M059J (cell line): Measurements from ENCODE around the gene LGALS16. TPM values are rescaled to one million over a fixed set of nuclear protein-coding genes. Genes with fewer than 3 reads are reported as not detected.
"Not testable (repeated sequence)": the region's sequence is repeated elsewhere in the genome, so short reads cannot be mapped to it uniquely, and the experiment has no call there.

Experiments used
- DNase-seq: peaks from one replicate; pipeline ENCODE4 v3.0.0-alpha.2; 2012; ENCODE audit warnings: low read depth
- total RNA-seq: library from RNA; depleted of rRNA; stranded (reverse); fragments of >200 nt; shearing (Covaris generic); gene quantifications from 2 replicates; pipeline ENCODE4 v1.2.3, GENCODE V29; 2014; rRNA removed

The LGALS16 gene, protein sequence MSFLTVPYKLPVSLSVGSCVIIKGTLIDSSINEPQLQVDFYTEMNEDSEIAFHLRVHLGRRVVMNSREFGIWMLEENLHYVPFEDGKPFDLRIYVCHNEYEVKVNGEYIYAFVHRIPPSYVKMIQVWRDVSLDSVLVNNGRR
- total RNA-seq, result not detected in 2 replicates

DNA sequence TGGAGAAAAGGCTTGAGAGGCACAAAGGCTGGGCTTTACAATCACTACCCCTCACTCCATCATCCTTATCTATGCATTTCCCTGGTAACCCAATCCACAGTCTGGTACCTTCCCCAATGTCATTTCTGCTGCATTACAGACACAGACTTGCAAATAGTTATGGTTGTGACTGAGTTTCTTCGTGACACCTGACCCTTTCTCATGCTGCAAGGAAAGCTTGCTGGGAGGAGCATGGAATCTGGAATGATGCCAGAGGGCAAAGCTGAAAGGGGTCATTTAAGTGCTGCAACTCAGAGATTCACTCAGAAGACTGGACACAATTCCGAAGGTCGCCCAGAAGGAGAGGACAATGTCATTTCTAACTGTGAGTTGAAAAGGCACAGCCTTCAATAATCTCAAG, at the start of gene LGALS16:
LGALS16 (plus strand) TSS at position 301 of the 400 bp plus-strand sequence; CDS start at position 350, 49 bp downstream.
- no peak for DNase-seq

DNA sequence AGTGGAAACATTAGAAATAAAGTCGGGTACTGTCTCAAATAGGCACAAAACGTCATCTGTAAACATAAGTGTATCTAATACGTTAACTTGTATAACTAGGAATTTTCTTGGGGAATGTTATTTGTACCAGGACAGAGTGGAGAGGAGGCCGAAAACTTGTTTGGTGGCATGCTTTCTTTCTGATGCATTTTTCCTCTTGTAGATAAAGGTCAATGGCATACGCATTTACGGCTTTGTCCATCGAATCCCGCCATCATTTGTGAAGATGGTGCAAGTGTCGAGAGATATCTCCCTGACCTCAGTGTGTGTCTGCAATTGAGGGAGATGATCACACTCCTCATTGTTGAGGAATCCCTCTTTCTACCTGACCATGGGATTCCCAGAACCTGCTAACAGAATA, 48.7 kb upstream of the LGALS16 start:
- DNase-seq, result no peak

DNA sequence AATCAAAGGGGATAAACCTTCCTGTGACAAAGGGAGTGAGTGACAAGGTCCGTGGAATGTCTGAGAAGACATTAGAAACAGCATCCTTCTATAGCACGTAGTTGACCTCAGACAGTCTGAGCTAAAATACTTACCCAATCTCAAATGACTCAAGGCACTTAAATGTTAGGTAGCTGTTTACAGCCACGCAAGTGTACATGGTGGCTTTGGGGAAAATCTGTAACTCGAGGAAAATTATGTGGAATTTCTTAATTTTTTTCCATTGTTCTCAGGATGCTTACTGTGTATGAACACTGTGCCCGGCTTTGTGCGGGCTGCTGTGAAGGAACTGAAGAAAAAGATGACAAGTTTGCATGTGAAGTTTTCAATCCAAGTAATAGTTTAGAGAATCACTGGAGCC, 48.2 kb upstream of the LGALS16 start:
- no peak for DNase-seq

DNA sequence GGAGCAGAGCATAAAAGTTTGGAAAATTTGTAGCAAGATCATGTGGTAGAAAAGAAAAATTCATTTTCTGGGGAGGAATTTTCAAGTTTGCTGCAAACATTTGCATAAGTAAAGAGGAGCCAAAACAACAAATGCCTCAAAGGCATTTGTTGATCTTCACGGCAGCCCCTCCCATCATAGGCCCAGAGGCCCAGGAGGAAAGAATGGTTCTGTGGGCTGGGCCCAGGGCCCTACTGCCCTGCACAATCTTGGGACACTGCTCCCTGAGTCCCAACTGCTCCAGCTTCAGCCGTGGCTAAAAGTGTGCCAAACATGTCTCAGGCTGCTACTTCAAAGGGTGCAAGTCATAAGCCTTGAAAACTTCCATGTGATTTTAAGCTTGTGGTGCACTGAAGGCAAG, 42.1 kb upstream of the LGALS16 start:
- DNase-seq, result no peak

DNA sequence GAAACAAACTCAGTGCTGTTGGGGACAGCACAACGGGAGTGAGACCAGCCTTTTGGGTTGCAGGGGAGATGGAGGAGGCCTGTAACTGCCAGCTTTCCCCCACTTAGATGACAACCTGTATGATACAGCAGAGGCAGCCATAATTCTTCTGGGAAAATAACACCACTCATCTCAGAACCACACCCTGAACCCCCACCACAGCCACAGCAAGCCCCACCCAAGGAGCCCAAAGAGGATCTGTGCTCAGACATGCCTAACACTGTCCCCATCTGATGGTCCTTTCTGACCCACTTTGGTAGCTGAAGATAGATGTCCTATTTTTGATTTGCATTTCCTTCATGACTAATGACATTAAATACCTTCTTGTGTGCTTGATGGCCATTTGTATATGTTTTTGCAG, 38.0 kb upstream of the LGALS16 start:
- DNase-seq, result no peak

DNA sequence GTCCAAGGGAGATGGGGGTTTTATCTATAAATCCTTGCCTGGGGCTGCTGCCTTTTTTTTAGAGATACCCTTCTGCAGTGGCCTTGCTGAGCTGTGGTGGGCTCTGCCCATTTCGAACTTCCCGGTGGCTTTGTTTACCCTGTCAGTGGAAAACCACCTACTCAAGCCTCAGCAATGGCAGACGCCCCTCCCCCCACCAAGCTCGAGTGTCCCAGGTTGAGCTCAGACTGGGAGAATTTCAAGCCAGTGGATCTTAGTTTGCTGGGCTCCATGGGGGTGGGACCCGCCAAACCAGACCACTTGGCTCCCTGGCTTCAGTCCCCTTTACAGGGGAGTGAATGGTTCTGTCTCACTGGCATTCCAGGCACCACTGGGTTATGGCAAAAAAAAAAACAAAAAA, 31.8 kb upstream of the LGALS16 start:
- no peak for DNase-seq

DNA sequence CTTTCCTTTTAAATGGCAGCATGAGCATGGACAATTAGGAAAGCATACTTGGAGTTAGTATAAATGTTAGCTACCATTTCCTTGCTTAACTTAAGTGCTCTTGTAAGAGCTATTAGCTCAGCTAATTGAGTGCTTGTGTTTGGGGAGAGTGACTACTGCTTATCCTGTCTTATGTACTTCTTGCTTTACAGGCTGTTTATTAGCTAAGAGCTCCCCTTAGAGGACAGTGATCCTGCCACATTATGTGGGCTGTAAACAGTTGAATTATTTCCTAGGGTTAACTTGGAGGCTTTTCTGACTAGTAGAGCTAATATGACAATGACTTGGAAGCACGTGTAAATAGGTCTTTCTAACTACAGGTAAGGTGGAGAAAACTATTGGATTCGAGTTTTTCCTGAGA, 28.1 kb upstream of the LGALS16 start:
- DNase-seq, result peak; percentile 9

DNA sequence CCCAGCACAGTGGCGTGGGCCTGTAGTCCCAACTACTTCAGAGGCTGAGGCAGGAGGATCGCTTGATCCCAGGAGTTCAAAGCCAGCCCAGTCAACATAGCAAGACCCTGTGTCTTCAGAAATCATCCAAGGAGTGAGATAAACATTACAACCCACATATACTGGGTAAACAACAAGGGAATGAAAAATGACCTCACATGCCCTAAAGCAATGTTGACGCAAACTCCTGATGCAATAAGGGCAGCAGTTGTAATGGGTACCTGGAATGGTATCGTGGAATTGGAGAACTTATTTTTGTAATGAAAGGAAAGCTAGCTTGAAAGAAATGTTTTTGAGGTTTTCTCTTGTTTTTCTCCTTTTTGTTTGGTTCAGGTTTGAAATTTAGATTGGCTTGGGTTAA, 24.5 kb upstream of the LGALS16 start:
- DNase-seq, result peak; percentile 11

DNA sequence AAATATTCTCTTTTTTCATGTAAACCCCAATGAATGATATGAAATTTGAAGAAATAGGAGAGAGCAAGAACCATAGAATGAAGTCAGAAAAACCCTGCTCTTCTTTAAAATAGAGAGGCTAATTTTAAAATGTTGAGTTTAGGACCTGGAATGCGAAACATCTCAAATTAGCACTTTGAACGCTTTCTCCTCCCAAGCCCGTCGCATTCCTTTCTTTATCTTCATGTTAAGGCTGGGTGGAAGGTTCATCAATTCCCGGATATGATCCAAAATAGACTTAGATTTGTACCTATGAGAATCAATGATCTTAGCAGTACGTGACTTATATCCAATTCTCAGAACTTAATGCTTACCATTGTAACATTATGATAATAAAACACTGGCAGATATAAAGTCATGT, 24.1 kb upstream of the LGALS16 start:
- DNase-seq, result no peak

DNA sequence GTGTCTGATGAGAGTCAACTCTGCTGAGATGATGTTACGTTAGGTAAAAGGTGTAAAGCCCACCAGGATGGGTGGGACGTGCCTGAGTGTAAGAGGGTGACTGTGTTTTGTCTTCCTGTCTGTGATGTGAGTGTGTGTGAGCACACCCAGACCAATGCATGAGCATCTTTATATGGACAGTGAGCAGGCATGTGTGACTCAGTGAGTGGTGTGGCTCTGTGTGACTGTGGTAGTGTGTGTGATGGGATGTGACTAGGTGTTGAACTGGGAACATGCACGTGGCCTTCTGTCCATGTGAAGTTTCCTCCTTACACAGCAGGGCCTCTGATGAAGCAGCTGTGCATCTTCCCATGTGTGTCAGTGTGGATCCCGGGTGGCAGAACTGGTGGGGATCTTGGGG, 17.8 kb upstream of the LGALS16 start:
- no peak for DNase-seq

DNA sequence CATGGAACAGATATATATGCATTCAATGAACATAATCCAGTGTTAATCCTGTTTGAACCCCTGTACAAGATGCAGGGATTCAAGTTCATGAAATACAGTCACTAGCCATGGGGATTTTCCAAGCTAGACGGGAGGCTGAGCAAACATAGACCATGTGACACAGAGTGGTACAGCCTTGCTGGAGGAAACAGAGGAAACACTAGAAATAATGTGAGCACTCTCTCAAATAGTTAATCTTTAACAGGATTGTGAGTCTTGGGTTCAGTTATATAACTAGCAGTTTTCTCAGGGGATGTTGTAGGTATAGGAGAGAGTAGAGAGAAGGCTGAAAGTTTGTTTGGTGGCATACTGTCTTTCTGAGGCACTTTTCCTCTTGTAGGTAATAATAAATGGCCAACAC, 13.9 kb upstream of the LGALS16 start:
- no peak for DNase-seq

DNA sequence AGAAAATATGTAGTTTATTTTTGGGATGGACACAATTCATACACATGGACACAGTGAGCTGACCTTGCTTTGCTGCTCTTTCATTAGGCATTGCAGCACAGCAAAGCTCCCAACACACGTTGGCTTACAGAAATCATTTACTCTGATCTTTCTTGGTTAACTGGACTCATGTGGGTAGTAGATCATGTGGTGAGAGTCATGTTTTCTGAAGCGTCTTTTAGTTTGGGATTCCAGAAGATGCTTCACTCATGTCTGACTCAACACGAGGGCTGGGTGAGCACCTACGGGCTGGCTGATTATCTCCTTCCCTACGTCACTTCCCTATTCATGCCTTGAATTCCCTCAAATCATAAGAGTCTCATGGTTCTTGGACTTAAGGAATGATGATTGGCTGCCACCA, 12.1 kb upstream of the LGALS16 start:
- no peak for DNase-seq

DNA sequence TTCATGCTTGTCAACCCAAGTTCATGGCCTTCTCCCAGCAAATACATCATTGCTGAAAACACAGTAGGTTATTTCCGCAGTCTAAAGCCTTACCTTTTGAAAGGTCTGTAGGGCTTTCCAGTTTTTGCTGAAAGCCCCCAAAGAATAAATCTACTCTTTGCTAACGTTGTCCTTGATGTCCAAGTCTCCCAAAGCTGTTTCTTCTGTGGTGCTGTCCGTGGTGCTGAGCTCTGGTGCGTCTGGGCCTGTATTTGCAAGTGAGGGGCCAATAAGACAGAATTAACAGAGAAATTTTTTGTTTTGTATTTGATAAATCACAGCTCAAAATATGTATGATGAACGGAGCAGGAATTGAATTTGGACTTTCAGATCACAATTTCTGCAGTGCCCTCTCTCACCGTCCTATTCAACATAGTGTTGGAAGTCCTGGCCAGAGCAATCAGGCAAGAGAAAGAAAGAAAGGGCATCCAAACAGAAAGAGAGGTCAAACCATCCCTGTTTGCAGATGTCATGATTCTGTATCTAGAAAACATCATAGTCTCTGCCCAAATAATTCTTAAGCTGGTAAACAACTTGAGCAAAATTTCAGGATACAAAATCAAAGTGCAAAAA, 9.8 kb upstream of the LGALS16 start:
- peak; percentile 22 for DNase-seq

DNA sequence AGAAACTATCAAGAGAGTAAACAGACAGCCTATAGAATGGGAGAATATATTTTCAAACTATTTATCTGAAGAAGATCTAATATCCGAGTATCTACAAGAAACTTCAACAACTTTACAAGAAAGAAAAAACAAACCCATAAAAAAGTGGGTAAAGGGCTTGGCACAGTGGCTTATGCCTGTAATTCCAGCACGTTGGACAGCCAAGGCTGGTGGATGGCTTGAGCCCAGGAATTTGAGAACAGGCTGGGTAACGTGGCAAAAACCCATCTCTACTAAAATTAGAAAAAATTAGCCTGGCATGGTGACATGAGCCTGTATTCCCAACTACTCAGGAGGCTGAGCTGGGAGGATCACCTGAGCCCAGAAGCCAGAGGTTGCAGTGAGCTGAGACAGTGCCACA, 7.8 kb upstream of the LGALS16 start:
- DNase-seq, result no peak

DNA sequence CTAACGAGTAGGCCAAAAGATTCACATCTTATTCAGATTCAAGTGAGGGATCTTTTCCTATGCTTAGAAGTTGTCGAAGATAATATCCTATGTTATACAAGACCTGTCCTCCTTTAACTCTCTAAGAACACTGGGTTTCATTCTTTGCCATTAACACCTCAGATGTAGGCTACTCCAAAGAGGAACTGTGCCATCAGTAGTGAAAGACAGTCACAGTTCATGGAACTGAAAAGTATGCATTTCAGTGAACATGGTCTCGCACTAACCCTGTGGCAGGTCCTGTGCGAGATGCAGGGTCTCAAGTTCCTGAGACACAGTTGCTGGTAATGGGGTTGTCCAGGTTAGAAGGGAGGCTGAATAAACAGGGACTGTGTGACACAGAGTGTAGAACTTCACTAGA, 4.1 kb downstream of the LGALS16 start:
- no peak for DNase-seq

DNA sequence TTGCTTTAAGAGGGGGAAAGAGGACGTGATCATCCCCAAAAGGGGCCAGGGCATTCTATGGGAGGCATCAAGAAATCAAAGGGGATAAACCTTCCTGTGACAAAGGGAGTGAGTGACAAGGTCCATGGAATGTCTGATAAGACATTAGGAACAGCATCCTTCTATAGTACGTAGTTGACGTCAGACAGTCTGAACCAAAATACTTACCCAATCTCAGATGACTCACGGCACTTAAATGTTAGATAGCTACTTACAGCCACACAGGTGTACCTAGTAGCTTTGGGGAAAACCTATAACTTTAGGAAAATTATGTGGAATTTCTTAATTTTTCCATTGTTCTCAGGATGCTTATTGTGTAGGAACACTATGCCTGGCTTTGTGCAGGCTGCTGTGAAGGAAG, 4.9 kb downstream of the LGALS16 start:
- DNase-seq, result no peak

DNA sequence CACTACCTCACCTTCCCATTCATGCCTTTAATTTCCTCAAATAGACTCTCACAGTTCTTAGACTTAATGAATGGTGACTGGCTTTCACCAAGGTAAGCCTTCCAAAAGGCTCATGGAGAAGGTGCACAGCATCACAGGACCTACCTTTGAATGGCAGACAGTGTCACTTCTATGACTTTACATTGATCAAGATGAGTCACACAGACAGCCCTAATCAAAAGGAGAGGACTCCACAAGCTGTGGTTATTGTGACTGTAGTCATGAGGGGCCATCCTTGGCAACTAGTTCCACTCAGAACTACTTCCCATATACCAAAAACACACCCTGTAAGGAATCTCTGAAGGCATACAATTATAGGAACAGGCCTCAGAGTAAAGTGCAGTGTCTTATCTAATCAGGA, 5.9 kb downstream of the LGALS16 start:
- no peak for DNase-seq

DNA sequence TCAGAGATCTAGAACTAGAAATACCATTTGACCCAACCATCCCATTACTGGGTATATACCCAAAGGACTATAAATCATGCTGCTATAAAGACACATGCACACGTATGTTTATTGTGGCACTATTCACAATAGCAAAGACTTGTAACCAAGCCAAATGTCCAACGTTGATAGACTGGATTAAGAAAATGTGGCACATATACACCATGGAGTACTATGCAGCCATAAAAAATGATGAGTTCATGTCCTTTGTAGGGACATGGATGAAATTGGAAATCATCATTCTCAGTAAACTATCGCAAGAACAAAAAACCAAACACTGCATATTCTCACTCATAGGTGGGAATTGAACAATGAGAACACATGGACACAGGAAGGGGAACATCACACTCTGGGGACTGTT, 14.1 kb downstream of the LGALS16 start:
- DNase-seq, result not testable (repeated sequence)

DNA sequence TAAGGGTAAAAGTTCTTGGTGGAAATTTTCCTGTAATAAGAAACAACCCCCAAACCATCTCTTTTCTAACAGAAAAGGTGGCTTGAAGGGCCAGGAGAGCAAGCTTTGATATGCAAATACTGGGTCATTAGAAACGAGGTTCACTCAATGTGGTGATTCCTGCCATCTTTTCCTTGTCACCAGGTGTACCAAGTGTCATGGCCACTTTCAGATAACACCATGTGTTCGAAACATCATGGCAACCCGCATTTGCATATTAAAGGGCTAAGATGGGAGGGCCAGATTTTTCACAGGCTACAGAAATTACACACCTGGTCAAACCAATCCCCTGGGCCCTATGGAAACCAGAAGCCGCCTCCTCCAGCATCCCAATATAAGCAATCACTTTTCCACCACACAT, 15.3 kb downstream of the LGALS16 start:
- no peak for DNase-seq

DNA sequence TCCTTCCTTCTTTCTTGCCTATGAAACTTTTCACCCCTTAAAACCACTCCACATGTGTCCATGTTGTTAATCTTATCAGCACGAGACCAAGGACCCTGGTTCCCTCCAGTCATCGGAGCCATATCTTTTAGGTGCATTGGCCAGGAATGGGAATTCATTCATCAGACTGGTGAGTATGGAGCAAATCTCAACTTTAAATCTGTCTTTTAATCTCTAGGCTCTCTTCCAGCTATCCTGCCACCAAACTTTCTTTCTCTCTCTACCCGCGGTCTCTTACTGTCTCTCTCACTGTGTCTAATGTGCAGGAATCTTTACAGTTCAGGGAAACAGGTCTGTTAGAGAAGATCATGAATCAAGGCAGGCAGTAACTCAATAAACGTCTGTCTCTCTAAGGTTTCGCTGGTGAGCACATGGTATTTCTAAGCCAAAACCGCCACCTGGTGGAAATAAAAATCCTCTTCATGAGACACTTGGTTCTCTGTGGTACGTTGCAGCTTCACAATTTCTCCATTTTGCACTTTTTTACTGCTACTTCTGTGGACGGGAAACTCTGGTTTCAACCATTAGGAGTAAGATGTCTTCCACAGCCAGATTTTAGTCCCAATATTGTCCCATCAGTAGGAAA, 16.1 kb downstream of the LGALS16 start:
- peak; percentile 57 for DNase-seq

DNA sequence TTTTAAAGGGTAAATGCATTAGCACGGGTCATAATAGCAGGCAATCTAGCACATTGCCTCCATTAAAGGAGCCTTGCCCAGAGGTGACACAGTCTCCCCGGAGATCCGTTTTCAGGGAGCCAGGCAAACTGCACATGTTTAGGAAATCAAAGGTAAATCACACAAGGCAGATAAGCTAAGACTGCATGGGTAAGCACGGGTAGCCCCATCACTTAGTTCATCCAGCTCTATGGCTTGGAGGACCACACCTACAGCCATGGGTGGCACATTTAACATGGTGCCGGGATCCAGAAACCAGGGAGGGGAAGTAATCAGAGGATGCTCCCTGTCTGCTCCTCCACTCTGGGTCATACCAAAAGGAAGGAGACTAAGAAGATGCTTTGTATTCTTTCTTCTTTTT, 16.8 kb downstream of the LGALS16 start:
- DNase-seq, result no peak

DNA sequence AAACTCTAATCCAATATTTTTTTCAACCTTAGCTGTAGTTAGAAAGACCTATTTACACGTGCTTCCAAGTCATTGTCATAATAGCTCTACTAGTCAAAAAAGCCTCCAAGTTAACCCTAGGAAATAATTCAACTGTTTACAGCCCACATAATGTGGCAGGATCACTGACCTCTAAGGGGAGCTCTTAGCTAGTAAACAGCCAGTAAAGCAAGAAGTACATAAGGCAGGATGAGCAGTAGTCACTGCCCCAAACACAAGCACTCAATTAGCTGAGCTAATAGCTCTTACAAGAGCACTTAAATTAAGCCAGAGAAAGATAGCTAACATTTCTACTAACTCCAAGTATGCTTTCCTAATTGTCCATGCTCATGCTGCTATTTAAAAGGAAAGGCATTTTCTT, 18.1 kb downstream of the LGALS16 start:
- DNase-seq, result not testable (repeated sequence)

DNA sequence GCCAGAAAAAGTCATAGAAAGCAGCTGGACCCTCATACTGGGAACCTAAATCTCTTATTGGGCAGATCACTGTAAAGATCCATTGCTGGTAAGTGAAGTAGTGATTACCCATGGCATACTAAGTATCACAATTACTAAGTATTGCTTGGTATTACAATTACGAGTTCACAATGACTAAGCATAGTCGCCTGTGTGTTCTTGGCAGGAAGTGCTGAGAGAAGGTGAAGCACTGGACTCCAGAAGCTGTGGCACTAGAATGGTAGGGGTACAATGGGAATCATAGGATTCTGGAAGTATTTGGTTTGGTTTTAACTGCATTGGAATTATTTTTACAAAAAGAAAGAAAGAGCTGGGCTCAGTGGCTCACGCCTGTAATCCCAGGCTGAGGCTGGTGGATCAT, 20.3 kb downstream of the LGALS16 start:
- peak; percentile 29 for DNase-seq
